Measurements from ENCODE around the gene DNAI2.

DNAI2 gene

DNA sequence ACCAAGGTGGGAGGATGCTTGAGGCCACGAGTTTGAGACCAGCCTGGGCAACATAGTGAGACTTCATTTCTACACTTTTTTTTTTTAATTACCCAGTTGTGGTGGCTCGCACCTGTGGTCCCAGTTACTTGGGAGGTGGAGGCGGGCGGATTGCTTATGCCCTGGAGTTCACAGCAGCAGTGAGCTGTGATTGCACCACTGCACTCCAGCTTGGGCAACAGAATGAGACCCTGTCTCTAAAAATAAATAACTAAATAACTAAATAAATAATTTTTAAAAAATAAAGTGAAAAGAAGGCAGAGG lies 9.3 kb downstream of the DNAI2 start:
- Histone ChIP-seq H3K27me3 (replicated peaks; ENCODE audit: control insufficient read depth, insufficient read depth, low read length, poor library complexity, severe bottlenecking) (no peaks in the 10 kb centered on the region), H3K27ac (ENCODE audit: insufficient read depth, low read length, poor library complexity, severe bottlenecking) (peak overlapping the region; percentile 68), H3K4me3 (ENCODE audit: insufficient read depth, low read depth, low read length, poor library complexity, severe bottlenecking) (no peak overlapping the region), H3K36me3 (ENCODE audit: control insufficient read depth, insufficient read depth, low read length) (no peaks in the 10 kb centered on the region), H3K9me3 (ENCODE audit: control insufficient read depth, low read length) (no peaks in the 10 kb centered on the region), H3K4me1 (ENCODE audit: control insufficient read depth, insufficient read depth, low read length, poor library complexity, severe bottlenecking) (peaks cover 45% of the 10 kb centered on the region)
- no peak for DNase-seq

DNA sequence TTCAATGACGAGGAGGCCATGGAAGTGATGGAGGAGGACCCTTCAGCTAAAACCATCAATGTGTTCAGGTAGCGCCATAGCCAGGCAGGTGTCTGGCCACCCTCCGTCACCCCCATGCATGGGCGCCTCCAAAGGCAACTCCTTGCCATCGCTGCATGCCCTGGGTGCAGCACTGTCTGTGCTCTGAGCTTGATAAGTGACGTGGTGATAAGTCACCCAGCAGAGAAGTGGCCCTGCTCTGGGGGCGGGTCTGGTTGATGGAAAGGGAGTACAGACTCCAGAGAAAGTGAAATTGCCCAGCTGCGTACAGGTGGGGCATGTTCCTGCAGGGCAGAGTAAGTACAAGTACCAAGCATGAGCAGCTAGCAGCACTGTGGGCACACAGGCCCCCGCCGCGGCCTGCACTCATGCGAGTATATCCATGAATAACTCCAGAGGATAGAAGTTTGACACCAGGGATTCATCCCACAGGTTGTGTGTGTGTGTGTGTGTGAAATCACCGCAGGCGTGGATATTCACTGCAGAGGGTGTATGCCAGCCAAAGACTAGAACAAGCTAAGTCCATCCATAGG lies 13.1 kb downstream of the DNAI2 start:
- Histone ChIP-seq H3K27ac (ENCODE audit: insufficient read depth, low read length, poor library complexity, severe bottlenecking) (no peak overlapping the region), H3K4me1 (ENCODE audit: control insufficient read depth, insufficient read depth, low read length, poor library complexity, severe bottlenecking) (peaks cover 21% of the 10 kb centered on the region), H3K27me3 (replicated peaks; ENCODE audit: control insufficient read depth, insufficient read depth, low read length, poor library complexity, severe bottlenecking) (no peaks in the 10 kb centered on the region), H3K36me3 (ENCODE audit: control insufficient read depth, insufficient read depth, low read length) (no peaks in the 10 kb centered on the region), H3K9me3 (ENCODE audit: control insufficient read depth, low read length) (no peaks in the 10 kb centered on the region), H3K4me3 (ENCODE audit: insufficient read depth, low read depth, low read length, poor library complexity, severe bottlenecking) (no peak overlapping the region)
- no peak for DNase-seq

DNA sequence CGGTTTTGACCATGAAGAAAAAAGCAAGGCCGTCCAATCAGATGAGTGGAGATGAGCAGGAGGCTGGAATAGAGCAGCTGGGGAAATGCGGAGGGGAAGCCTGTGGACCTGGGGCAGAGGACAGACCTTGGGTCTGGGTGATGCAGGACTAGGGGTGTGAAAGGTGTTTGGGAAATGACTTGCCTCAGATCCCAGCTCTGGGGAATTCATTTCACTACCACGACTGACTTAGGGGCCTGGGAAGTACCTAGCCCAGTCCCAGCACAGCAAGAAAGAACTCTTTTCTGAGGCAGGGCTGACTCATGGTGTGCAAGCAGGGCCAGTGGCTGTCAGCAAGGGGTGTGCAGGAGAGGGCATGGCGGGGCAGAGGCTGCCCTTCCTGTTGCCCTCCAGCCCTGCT lies 14.8 kb downstream of the DNAI2 start:
- H3K27me3 ChIP-seq (replicated peaks; ENCODE audit: control insufficient read depth, insufficient read depth, low read length, poor library complexity, severe bottlenecking): no peaks in the 10 kb centered on the region
- DNase-seq: no peak
- H3K36me3 ChIP-seq (ENCODE audit: control insufficient read depth, insufficient read depth, low read length): no peaks in the 10 kb centered on the region
- no peak overlapping the region for H3K4me3 ChIP-seq (ENCODE audit: insufficient read depth, low read depth, low read length, poor library complexity, severe bottlenecking)
- peaks cover 13% of the 10 kb centered on the region for H3K4me1 ChIP-seq (ENCODE audit: control insufficient read depth, insufficient read depth, low read length, poor library complexity, severe bottlenecking)
- H3K27ac ChIP-seq (ENCODE audit: insufficient read depth, low read length, poor library complexity, severe bottlenecking): no peak overlapping the region
- H3K9me3 ChIP-seq (ENCODE audit: control insufficient read depth, low read length): no peaks in the 10 kb centered on the region

DNA sequence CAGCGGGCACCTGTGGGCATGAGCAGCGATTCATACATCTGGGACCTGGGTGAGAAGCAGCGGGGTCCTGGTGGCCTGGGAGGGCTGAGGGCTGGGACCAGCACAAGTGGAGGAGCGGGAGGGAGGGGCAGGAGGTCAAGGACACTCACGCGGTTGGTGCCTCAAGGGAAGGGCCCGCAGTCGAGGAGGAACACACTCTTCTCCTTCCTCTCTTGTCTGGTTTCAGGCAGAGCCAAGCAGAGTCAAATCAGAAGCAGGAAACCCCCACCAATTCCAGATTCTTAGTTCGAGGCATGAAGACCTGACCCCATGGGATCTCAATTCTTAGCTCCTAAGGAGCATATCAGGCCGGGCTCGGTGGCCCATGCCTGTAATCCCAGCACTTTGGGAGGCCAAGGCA lies 15.7 kb downstream of the DNAI2 start:
- no peaks in the 10 kb centered on the region for H3K36me3 ChIP-seq (ENCODE audit: control insufficient read depth, insufficient read depth, low read length)
- H3K9me3 ChIP-seq (ENCODE audit: control insufficient read depth, low read length): no peaks in the 10 kb centered on the region
- H3K27ac ChIP-seq (ENCODE audit: insufficient read depth, low read length, poor library complexity, severe bottlenecking): no peak overlapping the region
- H3K27me3 ChIP-seq (replicated peaks; ENCODE audit: control insufficient read depth, insufficient read depth, low read length, poor library complexity, severe bottlenecking): no peaks in the 10 kb centered on the region
- DNase-seq: no peak
- no peak overlapping the region for H3K4me3 ChIP-seq (ENCODE audit: insufficient read depth, low read depth, low read length, poor library complexity, severe bottlenecking)
- H3K4me1 ChIP-seq (ENCODE audit: control insufficient read depth, insufficient read depth, low read length, poor library complexity, severe bottlenecking): peaks cover 10% of the 10 kb centered on the region

DNA sequence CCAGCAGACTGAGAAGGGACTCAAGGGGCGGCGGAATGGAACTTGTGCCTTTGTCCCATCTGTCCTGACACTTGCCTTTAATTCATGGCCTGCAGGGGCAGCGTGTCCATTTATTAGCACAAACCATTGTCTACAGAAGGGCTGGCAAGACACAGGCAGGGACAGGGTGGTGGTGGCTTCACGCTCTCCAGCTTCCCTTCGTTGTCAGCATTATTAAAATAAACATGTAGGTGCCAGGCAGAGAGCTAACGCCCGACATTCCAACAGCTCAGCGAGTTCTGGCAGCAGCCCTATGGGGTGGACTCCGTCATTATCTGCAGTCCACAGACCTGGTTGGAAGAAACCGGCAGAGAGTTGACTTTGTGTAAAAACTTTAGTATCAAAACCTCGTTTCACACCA lies 16.3 kb downstream of the DNAI2 start:
- Histone ChIP-seq H3K9me3 (ENCODE audit: control insufficient read depth, low read length) (no peaks in the 10 kb centered on the region), H3K27ac (ENCODE audit: insufficient read depth, low read length, poor library complexity, severe bottlenecking) (no peak overlapping the region), H3K4me1 (ENCODE audit: control insufficient read depth, insufficient read depth, low read length, poor library complexity, severe bottlenecking) (peaks cover 4% of the 10 kb centered on the region), H3K4me3 (ENCODE audit: insufficient read depth, low read depth, low read length, poor library complexity, severe bottlenecking) (no peak overlapping the region), H3K27me3 (replicated peaks; ENCODE audit: control insufficient read depth, insufficient read depth, low read length, poor library complexity, severe bottlenecking) (no peaks in the 10 kb centered on the region), H3K36me3 (ENCODE audit: control insufficient read depth, insufficient read depth, low read length) (no peaks in the 10 kb centered on the region)
- no peak for DNase-seq

DNA sequence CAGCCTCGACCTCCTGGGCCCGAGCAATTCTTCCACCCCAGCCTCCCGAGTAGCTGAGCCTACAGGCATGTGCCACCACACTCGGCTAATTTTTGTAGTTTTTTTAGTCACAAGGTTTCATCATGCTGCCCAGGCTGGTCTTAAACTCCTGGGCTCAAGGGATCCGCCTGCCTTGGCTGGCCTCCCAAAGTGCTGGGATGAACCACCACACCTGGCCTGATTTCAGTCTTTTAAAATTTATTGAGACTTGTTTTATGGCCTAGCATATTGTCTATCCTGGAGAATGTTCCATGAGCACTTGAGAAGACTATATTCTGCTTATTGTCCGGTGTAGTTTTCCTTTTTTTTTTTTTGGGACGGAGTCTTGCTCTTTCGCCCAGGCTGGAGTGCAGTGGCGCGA lies 18.5 kb downstream of the DNAI2 start:
- no peaks in the 10 kb centered on the region for H3K36me3 ChIP-seq (ENCODE audit: control insufficient read depth, insufficient read depth, low read length)
- H3K9me3 ChIP-seq (ENCODE audit: control insufficient read depth, low read length): no peaks in the 10 kb centered on the region
- H3K4me3 ChIP-seq (ENCODE audit: insufficient read depth, low read depth, low read length, poor library complexity, severe bottlenecking): no peak overlapping the region
- DNase-seq: no peak
- H3K4me1 ChIP-seq (ENCODE audit: control insufficient read depth, insufficient read depth, low read length, poor library complexity, severe bottlenecking): peaks cover 8% of the 10 kb centered on the region
- no peaks in the 10 kb centered on the region for H3K27me3 ChIP-seq (replicated peaks; ENCODE audit: control insufficient read depth, insufficient read depth, low read length, poor library complexity, severe bottlenecking)
- no peak overlapping the region for H3K27ac ChIP-seq (ENCODE audit: insufficient read depth, low read length, poor library complexity, severe bottlenecking)

DNA sequence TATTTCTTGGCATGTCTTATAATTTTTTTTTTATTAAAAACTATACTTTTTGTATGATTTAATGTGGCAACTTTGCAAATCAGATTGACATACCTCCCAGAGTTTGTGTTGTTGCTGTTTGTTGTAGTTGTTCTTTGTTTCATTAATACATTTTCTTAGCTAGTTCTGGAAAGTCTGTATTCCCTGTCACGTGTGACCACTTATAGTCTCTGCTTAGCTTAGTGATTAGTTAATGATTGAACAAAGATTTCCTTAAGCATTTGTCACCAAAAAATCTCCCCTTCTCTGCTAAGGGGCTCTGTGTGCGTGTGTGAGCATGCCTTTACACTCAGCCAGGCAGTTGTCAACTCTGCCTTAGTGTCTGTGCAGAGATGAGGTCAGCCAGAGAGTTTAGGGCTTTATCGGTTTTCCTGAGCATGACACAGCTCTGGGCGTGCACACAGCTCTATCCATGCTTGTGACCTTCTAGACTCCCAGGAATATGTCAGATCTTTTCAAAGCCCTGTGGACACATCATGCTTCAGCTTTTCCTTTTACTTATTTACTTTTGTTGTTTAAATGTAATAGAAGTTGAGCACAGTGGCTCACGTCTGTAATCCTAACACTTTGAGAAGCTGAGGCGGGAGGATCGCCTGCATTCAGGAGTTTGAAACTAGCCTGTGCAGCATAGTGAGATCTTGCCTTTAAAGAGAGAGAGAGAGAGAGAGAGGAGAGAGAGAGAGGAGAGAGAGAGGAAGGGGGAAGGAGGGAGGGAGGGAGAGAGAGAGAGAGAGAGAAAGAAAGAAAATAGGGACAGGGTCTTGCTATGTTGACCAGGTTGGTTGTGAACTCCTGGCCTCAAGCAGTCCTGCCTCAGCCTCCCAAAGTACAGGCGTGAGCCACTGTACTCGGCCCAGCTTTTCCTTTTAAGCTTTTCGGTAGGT lies 21.9 kb downstream of the DNAI2 start:
- DNase-seq: no peak
- Histone ChIP-seq H3K9me3 (ENCODE audit: control insufficient read depth, low read length) (no peaks in the 10 kb centered on the region), H3K4me3 (ENCODE audit: insufficient read depth, low read depth, low read length, poor library complexity, severe bottlenecking) (no peak overlapping the region), H3K27me3 (replicated peaks; ENCODE audit: control insufficient read depth, insufficient read depth, low read length, poor library complexity, severe bottlenecking) (no peaks in the 10 kb centered on the region), H3K27ac (ENCODE audit: insufficient read depth, low read length, poor library complexity, severe bottlenecking) (no peak overlapping the region), H3K4me1 (ENCODE audit: control insufficient read depth, insufficient read depth, low read length, poor library complexity, severe bottlenecking) (peaks cover 8% of the 10 kb centered on the region), H3K36me3 (ENCODE audit: control insufficient read depth, insufficient read depth, low read length) (no peaks in the 10 kb centered on the region)

DNA sequence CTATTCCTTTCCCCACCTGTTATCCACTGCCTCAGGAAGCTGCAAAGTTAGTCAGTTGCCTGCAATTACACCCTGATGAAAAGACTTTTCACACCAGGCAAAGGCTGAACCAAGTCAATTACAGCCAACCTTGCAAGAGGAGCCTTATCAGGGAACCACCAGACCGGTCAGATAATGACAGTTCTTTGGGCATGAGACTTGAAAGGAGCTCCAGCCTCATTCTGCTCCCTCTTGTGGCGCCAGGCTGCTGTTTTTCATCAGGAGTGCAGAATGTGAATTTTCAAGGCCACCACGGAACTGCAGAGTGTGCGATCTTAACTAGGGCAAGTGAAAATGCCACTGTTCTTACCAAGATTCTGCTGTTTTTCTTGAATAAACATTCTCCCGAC lies 22.5 kb downstream of the DNAI2 start:
- H3K9me3 ChIP-seq (ENCODE audit: control insufficient read depth, low read length): no peaks in the 10 kb centered on the region
- no peaks in the 10 kb centered on the region for H3K27me3 ChIP-seq (replicated peaks; ENCODE audit: control insufficient read depth, insufficient read depth, low read length, poor library complexity, severe bottlenecking)
- H3K36me3 ChIP-seq (ENCODE audit: control insufficient read depth, insufficient read depth, low read length): no peaks in the 10 kb centered on the region
- peak overlapping the region; percentile 12 for H3K4me3 ChIP-seq (ENCODE audit: insufficient read depth, low read depth, low read length, poor library complexity, severe bottlenecking)
- no peak overlapping the region for H3K27ac ChIP-seq (ENCODE audit: insufficient read depth, low read length, poor library complexity, severe bottlenecking)
- peaks cover 8% of the 10 kb centered on the region for H3K4me1 ChIP-seq (ENCODE audit: control insufficient read depth, insufficient read depth, low read length, poor library complexity, severe bottlenecking)
- peak in 1 of 3 donors; percentile 14 for DNase-seq

DNA sequence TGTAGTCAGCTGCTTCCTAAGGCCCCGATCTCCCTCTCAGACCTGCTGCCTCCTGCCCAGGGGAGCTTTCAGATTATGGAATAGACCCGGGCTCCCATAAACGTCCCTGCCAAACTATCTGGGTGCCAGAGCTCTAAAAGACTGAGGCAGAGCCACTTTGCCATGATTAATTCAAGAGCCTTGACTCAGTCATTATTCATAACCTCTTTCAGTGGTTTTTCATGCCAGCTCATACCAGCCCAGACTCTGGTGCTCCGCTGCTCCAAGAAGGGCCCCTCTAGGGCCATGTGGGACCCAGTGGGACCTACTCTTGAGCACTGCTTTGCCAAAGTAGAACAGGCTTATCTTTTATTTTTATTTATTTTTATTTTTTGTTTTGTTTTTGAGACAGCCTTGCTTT lies 23.9 kb downstream of the DNAI2 start:
- Histone ChIP-seq H3K36me3 (ENCODE audit: control insufficient read depth, insufficient read depth, low read length) (no peaks in the 10 kb centered on the region), H3K4me1 (ENCODE audit: control insufficient read depth, insufficient read depth, low read length, poor library complexity, severe bottlenecking) (peaks cover 8% of the 10 kb centered on the region), H3K27ac (ENCODE audit: insufficient read depth, low read length, poor library complexity, severe bottlenecking) (no peak overlapping the region), H3K27me3 (replicated peaks; ENCODE audit: control insufficient read depth, insufficient read depth, low read length, poor library complexity, severe bottlenecking) (no peaks in the 10 kb centered on the region), H3K4me3 (ENCODE audit: insufficient read depth, low read depth, low read length, poor library complexity, severe bottlenecking) (no peak overlapping the region), H3K9me3 (ENCODE audit: control insufficient read depth, low read length) (no peaks in the 10 kb centered on the region)
- no peak for DNase-seq

DNA sequence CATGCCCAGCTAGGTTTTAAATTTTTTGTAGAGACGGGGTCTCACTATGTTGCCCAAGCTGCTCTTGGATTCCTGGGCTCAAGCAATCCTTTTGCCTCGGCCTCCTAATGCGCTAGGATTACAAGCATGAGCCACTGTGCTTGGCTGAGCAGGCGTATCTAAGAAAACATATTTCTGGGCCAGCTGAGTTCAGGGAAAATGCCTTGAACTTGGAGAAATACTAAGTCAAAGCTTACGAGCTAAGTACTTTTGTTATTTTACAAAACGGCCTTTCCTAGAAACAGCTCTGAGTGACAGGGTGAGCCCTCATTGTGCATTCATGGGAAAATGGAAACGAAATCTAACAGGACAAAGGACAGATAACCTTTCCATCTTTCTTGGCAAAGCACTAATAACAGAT lies 24.7 kb downstream of the DNAI2 start:
- Histone ChIP-seq H3K27me3 (replicated peaks; ENCODE audit: control insufficient read depth, insufficient read depth, low read length, poor library complexity, severe bottlenecking) (no peaks in the 10 kb centered on the region), H3K9me3 (ENCODE audit: control insufficient read depth, low read length) (no peaks in the 10 kb centered on the region), H3K27ac (ENCODE audit: insufficient read depth, low read length, poor library complexity, severe bottlenecking) (no peak overlapping the region), H3K36me3 (ENCODE audit: control insufficient read depth, insufficient read depth, low read length) (no peaks in the 10 kb centered on the region), H3K4me1 (ENCODE audit: control insufficient read depth, insufficient read depth, low read length, poor library complexity, severe bottlenecking) (peaks cover 8% of the 10 kb centered on the region), H3K4me3 (ENCODE audit: insufficient read depth, low read depth, low read length, poor library complexity, severe bottlenecking) (no peak overlapping the region)
- DNase-seq: no peak

All from effector memory CD4-positive, alpha-beta T cell (primary cell).